IMR-90 (cell line): ENCODE results near the gene FAM186B.

Source experiments
- CEBPB ChIP-seq: IDR thresholded peaks from 2 replicates; pipeline ENCODE4 v1.6.1; 2012; ENCODE audit warnings: low read depth, low read length, improper control_type of control experiment
- FOS ChIP-seq: fragments of 150-350 bp; IDR thresholded peaks from 2 replicates; pipeline ENCODE4 v1.6.1; 2016; ENCODE audit warnings: low read depth, low read length
- MAFK ChIP-seq: IDR thresholded peaks from 2 replicates; pipeline ENCODE4 v1.6.1; 2012; ENCODE audit warnings: low read depth, low read length, improper control_type of control experiment
- MAZ ChIP-seq: IDR thresholded peaks from 2 replicates; pipeline ENCODE4 v1.6.1; 2012; ENCODE audit warnings: low read depth, mild to moderate bottlenecking, low read length, improper control_type of control experiment, moderate library complexity, borderline replicate concordance
- MXI1 ChIP-seq: IDR thresholded peaks from 2 replicates; pipeline ENCODE4 v1.6.1; 2012; ENCODE audit warnings: low read depth, mild to moderate bottlenecking, low read length, moderate library complexity, borderline replicate concordance
- NFE2L2 ChIP-seq: fragments of 150-350 bp; IDR thresholded peaks from 2 replicates; pipeline ENCODE4 v1.6.1; 2016; ENCODE audit warnings: low read depth, mild to moderate bottlenecking, low read length
- POLR2A ChIP-seq: IDR thresholded peaks from 2 replicates; pipeline ENCODE4 v1.6.1; 2012; ENCODE audit warnings: mild to moderate bottlenecking, low read depth, low read length
- RAD21 ChIP-seq: IDR thresholded peaks from 2 replicates; pipeline ENCODE4 v1.6.1; 2012; ENCODE audit warnings: low read length, improper control_type of control experiment
- RFX5 ChIP-seq: IDR thresholded peaks from 2 replicates; pipeline ENCODE4 v1.8.0; 2012; ENCODE audit warnings: low read depth, mild to moderate bottlenecking, low read length, moderate library complexity
- SMC3 ChIP-seq: fragments of 150-350 bp; IDR thresholded peaks from 2 replicates; pipeline ENCODE4 v1.6.1; 2016; ENCODE audit warnings: low read depth, mild to moderate bottlenecking, antibody characterized with exemption, low read length, moderate library complexity
- TF ChIP-seq, protein P1 (sequence below): conservative IDR thresholded peaks from 2 replicates; pipeline ENCODE4 v1.5.1; 2012; ENCODE audit warnings: mild to moderate bottlenecking, low read depth, low read length, improper control_type of control experiment
- TF ChIP-seq, protein P2 (sequence below): fragments of 150-350 bp; IDR thresholded peaks from 2 replicates; pipeline ENCODE4 v1.6.1; 2016; ENCODE audit warnings: low read depth, mild to moderate bottlenecking, low read length, moderate library complexity, borderline replicate concordance
- TF ChIP-seq, protein P3 (sequence below): fragments of 150-350 bp; IDR thresholded peaks from 2 replicates; pipeline ENCODE4 v1.6.1; 2017; ENCODE audit warnings: mild to moderate bottlenecking, antibody characterized with exemption, low read length, low read depth

DNA sequence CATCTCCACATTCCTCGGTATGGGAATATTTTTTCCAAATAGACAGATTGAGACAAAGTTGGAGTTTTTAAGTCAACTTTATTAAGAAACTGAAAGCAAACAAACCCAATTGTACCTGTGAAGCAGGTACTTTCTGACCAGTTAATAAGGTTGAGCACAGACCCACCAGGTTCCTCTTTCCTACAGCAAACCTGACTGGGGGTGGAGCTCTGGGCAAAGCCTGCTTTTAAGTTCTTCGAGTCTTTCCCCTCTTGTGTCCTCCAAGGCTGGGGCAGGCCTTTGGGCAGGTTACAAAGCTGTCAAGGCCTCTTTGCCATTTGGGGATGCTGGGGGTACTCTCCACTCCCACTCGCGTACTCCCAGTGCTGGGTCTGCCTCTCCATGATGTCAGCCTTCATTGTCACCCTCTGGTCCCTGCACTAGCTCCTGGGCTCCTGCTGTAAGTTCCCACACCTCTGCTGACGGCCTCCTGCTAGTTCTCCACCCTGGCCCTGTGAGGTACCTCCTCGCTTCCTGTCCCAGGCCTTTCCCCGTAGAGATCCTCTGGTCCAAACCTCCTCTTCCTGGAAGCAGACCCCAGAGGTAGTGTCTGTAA is 63.4 kb downstream of the FAM186B start:
- TF ChIP-seq, protein P1, sequence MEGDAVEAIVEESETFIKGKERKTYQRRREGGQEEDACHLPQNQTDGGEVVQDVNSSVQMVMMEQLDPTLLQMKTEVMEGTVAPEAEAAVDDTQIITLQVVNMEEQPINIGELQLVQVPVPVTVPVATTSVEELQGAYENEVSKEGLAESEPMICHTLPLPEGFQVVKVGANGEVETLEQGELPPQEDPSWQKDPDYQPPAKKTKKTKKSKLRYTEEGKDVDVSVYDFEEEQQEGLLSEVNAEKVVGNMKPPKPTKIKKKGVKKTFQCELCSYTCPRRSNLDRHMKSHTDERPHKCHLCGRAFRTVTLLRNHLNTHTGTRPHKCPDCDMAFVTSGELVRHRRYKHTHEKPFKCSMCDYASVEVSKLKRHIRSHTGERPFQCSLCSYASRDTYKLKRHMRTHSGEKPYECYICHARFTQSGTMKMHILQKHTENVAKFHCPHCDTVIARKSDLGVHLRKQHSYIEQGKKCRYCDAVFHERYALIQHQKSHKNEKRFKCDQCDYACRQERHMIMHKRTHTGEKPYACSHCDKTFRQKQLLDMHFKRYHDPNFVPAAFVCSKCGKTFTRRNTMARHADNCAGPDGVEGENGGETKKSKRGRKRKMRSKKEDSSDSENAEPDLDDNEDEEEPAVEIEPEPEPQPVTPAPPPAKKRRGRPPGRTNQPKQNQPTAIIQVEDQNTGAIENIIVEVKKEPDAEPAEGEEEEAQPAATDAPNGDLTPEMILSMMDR, result no peak
- no peak for TF ChIP-seq POLR2A
- TF ChIP-seq SMC3, result no peak
- TF ChIP-seq RFX5, result no peak
- no peak for TF ChIP-seq MAFK
- TF ChIP-seq, protein P2, sequence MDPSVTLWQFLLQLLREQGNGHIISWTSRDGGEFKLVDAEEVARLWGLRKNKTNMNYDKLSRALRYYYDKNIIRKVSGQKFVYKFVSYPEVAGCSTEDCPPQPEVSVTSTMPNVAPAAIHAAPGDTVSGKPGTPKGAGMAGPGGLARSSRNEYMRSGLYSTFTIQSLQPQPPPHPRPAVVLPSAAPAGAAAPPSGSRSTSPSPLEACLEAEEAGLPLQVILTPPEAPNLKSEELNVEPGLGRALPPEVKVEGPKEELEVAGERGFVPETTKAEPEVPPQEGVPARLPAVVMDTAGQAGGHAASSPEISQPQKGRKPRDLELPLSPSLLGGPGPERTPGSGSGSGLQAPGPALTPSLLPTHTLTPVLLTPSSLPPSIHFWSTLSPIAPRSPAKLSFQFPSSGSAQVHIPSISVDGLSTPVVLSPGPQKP, result no peak
- TF ChIP-seq RAD21, result no peak
- no peak for TF ChIP-seq CEBPB
- TF ChIP-seq NFE2L2, result no peak
- TF ChIP-seq MXI1, result no peak
- no peak for TF ChIP-seq MAZ
- no peak for TF ChIP-seq FOS
- TF ChIP-seq, protein P3, sequence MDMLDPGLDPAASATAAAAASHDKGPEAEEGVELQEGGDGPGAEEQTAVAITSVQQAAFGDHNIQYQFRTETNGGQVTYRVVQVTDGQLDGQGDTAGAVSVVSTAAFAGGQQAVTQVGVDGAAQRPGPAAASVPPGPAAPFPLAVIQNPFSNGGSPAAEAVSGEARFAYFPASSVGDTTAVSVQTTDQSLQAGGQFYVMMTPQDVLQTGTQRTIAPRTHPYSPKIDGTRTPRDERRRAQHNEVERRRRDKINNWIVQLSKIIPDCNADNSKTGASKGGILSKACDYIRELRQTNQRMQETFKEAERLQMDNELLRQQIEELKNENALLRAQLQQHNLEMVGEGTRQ, result no peak
